K562 (cell line): ENCODE results near the gene RTBDN. TPM values are rescaled to one million over a fixed set of nuclear protein-coding genes. Genes with fewer than 3 reads are reported as not detected.
A peak's percentile ranks its signal among the peaks of the same experiment; 100 is the strongest.

Experiments
- ELF4 ChIP-seq: fragments of 450-650 bp; formaldehyde crosslinking; IDR thresholded peaks from 2 replicates; pipeline ENCODE4 v1.4.0; 2022; ENCODE audit warnings: missing genetic modification characterization
- GTF3C2 ChIP-seq: IDR thresholded peaks from 3 replicates; pipeline ENCODE4 v1.6.1; 2011; ENCODE audit warnings: borderline replicate concordance, mild to moderate bottlenecking, moderate library complexity; ENCODE audit not compliant: insufficient read length; ENCODE audit errors: extremely low read depth
- HBP1 ChIP-seq: fragments of 450-650 bp; formaldehyde crosslinking; IDR thresholded peaks from 2 replicates; pipeline ENCODE4 v1.4.0; 2022; ENCODE audit warnings: missing genetic modification characterization
- MAZ ChIP-seq, 2 experiments: fragments of 450-650 bp in 1 of 2; sonication (generic) in 1 of 2; formaldehyde crosslinking; IDR thresholded peaks in 1 of 2; conservative IDR thresholded peaks in 1 of 2; 2 replicates each; pipeline versions ENCODE4 v1.4.0 to v1.5.0; 2020; ENCODE audit warnings: mild to moderate bottlenecking in 1 of 2, missing genetic modification reagents in 1 of 2
- NFE2L1 ChIP-seq: fragments of 450-650 bp; IDR thresholded peaks from 2 replicates; pipeline ENCODE4 v1.6.1; 2016; ENCODE audit warnings: missing genetic modification characterization, low read depth, mild to moderate bottlenecking, missing compliant biosample characterization, moderate library complexity, borderline replicate concordance
- SIRT6 ChIP-seq: IDR thresholded peaks from one replicate; pipeline ENCODE4 v1.6.1; 2012; ENCODE audit warnings: low read depth, mild to moderate bottlenecking, control low read depth, inconsistent platforms, low read length, moderate library complexity
- SP2 ChIP-seq: IDR thresholded peaks from 2 replicates; pipeline ENCODE4 v1.6.1; 2011; ENCODE audit warnings: mild to moderate bottlenecking, low read depth, low read length, moderate library complexity; ENCODE audit not compliant: poor library complexity, severe bottlenecking; ENCODE audit errors: extremely low read depth
- TRIM24 ChIP-seq, 2 experiments: fragments of 450-650 bp; IDR thresholded peaks; 2 replicates each; pipeline ENCODE4 v1.6.1; 2016
- polyA plus RNA-seq, 8 experiments: library from polyadenylated mRNA; depleted of rRNA in 4 of 8; stranded (reverse) in 5 of 8; unstranded in 3 of 8; fragments of >200 nt; fragmentation: Nextera tagmentation in 2 of 8; fragmentation: Illumina TruSeq in 1 of 8; extraction: Ambion mirVana in 2 of 8; extraction: Trizol in 1 of 8; gene quantifications; 2 replicates each; pipeline versions ENCODE4 v1.2.1 to v1.2.3, GENCODE V29; 2011 to 2014; ENCODE audit warnings: inconsistent platforms in 1 of 8, missing spikeins in 1 of 8
- total RNA-seq, 7 experiments: library from RNA; depleted of rRNA in 6 of 7; stranded (reverse); fragments of >200 nt in 6 of 7; fragmentation: Illumina TruSeq in 2 of 7; extraction: Trizol in 2 of 7; gene quantifications; 2 replicates each; pipeline versions ENCODE4 v1.2.1 to v1.2.3, GENCODE V29; 2011 to 2021; ENCODE audit warnings: low replicate concordance in 1 of 7
- TF ChIP-seq, protein P1 (sequence below): sonication (generic); formaldehyde crosslinking; IDR thresholded peaks from 2 replicates; pipeline ENCODE4 v1.8.1; 2022; ENCODE audit warnings: missing genetic modification reagents

The RTBDN gene
- total and polyA plus RNA-seq, 9 of the 15 experiments (the other 6 are each of a cell fraction or from before 2014, with no cell fraction given): 0.20 to 2.3 (median 0.72) TPM; not detected in 1

GRCh38 chr19:12801466-12802266, 32.7 kb downstream of the RTBDN start, which contains the start of the genes PRDX2 and THSD8 (continued):
- TF ChIP-seq GTF3C2: no peak
- no peak for TF ChIP-seq SIRT6
- no peak for TF ChIP-seq TRIM24 (IDR thresholded peaks at IDR 0.05)
- TF ChIP-seq SP2: no peak
- TF ChIP-seq, protein P1, sequence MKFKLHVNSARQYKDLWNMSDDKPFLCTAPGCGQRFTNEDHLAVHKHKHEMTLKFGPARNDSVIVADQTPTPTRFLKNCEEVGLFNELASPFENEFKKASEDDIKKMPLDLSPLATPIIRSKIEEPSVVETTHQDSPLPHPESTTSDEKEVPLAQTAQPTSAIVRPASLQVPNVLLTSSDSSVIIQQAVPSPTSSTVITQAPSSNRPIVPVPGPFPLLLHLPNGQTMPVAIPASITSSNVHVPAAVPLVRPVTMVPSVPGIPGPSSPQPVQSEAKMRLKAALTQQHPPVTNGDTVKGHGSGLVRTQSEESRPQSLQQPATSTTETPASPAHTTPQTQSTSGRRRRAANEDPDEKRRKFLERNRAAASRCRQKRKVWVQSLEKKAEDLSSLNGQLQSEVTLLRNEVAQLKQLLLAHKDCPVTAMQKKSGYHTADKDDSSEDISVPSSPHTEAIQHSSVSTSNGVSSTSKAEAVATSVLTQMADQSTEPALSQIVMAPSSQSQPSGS (CRISPR knock-in tag): no peak
- peak; percentile 18; the same call in 1 of the 2 replicates for TF ChIP-seq ELF4 (CRISPR knock-in tag)
- 0 out of 2 replicates have a peak, but pooled peaks have one; percentile 32 for TF ChIP-seq HBP1 (CRISPR knock-in tag)
- no peak for TF ChIP-seq NFE2L1
- peak; percentile 82 to 88; a peak in 3 of 4 replicates for TF ChIP-seq MAZ (CRISPR knock-in tag; conservative IDR thresholded peaks at IDR 0.05 in 1 of 2, IDR thresholded peaks at IDR 0.05 in 1 of 2)
